ENCODE results near the gene APP.

GRCh38 chr21:25977068-25977611 is 193.4 kb downstream of the APP start:
- TF ChIP-seq, protein P1, sequence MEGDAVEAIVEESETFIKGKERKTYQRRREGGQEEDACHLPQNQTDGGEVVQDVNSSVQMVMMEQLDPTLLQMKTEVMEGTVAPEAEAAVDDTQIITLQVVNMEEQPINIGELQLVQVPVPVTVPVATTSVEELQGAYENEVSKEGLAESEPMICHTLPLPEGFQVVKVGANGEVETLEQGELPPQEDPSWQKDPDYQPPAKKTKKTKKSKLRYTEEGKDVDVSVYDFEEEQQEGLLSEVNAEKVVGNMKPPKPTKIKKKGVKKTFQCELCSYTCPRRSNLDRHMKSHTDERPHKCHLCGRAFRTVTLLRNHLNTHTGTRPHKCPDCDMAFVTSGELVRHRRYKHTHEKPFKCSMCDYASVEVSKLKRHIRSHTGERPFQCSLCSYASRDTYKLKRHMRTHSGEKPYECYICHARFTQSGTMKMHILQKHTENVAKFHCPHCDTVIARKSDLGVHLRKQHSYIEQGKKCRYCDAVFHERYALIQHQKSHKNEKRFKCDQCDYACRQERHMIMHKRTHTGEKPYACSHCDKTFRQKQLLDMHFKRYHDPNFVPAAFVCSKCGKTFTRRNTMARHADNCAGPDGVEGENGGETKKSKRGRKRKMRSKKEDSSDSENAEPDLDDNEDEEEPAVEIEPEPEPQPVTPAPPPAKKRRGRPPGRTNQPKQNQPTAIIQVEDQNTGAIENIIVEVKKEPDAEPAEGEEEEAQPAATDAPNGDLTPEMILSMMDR (IDR thresholded peaks at IDR 0.05; ENCODE audit: insufficient read depth, low read length, poor library complexity, severe bottlenecking) = no peak
- no peak for TF ChIP-seq EZH2phosphoT487 (conservative IDR thresholded peaks at IDR 0.05; ENCODE audit: low read length)
